BLaER1 (cell line): ENCODE measurements around the gene DENND6B.

Experiments
- H3K27ac ChIP-seq: shearing (Covaris generic); formaldehyde crosslinking; 2 replicates; pipeline ENCODE4 v1.8.1; 2022
- H3K27me3 ChIP-seq: shearing (Covaris generic); formaldehyde crosslinking; 2 replicates; pipeline ENCODE4 v1.8.1; 2022
- H3K36me3 ChIP-seq: shearing (Covaris generic); formaldehyde crosslinking; 2 replicates; pipeline ENCODE4 v1.8.1; 2022
- H3K4me1 ChIP-seq: shearing (Covaris generic); formaldehyde crosslinking; 2 replicates; pipeline ENCODE4 v1.8.1; 2022
- H3K4me2 ChIP-seq: shearing (Covaris generic); formaldehyde crosslinking; 2 replicates; pipeline ENCODE4 v1.8.1; 2022
- H3K4me3 ChIP-seq: shearing (Covaris generic); formaldehyde crosslinking; 2 replicates; pipeline ENCODE4 v1.8.1; 2022
- H3K9ac ChIP-seq: shearing (Covaris generic); formaldehyde crosslinking; 2 replicates; pipeline ENCODE4 v1.8.1; 2022
- H3K9me3 ChIP-seq: shearing (Covaris generic); formaldehyde crosslinking; 2 replicates; pipeline ENCODE4 v1.8.1; 2022
- H4K20me1 ChIP-seq: shearing (Covaris generic); formaldehyde crosslinking; 2 replicates; pipeline ENCODE4 v1.8.1; 2022
- Cebpa-rat ChIP-seq: shearing (Covaris generic); IDR thresholded peaks from 2 replicates; pipeline ENCODE4 v1.8.1; 2022

Gene DENND6B

DNA sequence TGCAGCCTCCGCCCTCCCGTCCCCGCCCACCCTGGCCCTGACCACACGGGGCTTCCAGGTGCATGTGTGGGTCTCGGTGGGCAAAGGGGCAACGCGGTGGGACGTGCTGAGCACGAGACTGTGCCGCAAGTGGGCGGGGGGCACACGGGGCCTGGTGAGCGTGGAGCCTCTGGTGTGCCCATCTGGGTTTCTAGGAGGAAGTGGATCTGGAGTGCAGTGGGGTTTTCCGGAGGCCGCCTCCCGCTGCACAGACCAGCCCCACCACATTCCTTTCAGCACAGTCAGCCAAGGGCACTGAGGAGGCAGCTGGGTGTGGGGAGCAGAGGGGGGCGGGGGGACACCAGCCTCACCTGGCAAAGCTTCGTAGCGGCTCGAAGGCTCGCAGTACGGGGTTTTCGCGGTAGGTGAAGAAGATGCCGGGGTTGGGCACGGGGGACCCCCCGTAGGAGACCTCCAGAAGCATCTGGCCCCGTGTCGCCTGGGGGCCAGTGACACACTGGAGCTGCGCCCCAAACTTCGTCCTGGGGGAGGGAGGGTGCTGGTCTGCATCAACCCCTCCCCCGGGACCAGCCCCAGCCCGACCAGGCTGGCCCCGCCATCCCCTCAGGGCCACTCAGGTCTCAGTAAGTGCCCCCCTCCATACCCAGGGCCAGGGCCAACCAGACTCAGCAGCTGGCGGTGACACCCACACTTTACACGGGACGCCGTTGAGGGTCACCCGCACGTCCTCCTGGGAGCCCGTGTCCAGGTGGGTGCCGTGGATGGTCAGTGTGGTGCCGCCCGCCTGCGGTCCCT lies 44.3 kb downstream of the DENND6B start:
- no peak overlapping the region for H3K4me2 ChIP-seq
- no peaks in the 10 kb centered on the region for H3K27me3 ChIP-seq
- H3K4me1 ChIP-seq: no peaks in the 10 kb centered on the region
- H4K20me1 ChIP-seq: peaks cover 90% of the 10 kb centered on the region
- H3K27ac ChIP-seq: no peak overlapping the region
- H3K9ac ChIP-seq: no peak overlapping the region
- TF ChIP-seq Cebpa-rat: no peak
- H3K4me3 ChIP-seq: no peak overlapping the region
- H3K9me3 ChIP-seq: no peaks in the 10 kb centered on the region
- peaks cover 94% of the 10 kb centered on the region for H3K36me3 ChIP-seq

- no peak overlapping the region for H3K9ac ChIP-seq
- H3K9me3 ChIP-seq: no peaks in the 10 kb centered on the region
- no peak overlapping the region for H3K4me3 ChIP-seq
- no peaks in the 10 kb centered on the region for H3K27me3 ChIP-seq
- TF ChIP-seq Cebpa-rat: no peak
- no peak overlapping the region for H3K4me2 ChIP-seq
- H3K27ac ChIP-seq: no peak overlapping the region
- peaks cover 90% of the 10 kb centered on the region for H4K20me1 ChIP-seq
- H3K4me1 ChIP-seq: peaks cover under 1% of the 10 kb centered on the region; the same call in 1 of the 2 replicates
- peaks cover 94% of the 10 kb centered on the region for H3K36me3 ChIP-seq
Measured at GRCh38 chr22:50281957-50282356, 44.9 kb downstream of the DENND6B start.

DNA sequence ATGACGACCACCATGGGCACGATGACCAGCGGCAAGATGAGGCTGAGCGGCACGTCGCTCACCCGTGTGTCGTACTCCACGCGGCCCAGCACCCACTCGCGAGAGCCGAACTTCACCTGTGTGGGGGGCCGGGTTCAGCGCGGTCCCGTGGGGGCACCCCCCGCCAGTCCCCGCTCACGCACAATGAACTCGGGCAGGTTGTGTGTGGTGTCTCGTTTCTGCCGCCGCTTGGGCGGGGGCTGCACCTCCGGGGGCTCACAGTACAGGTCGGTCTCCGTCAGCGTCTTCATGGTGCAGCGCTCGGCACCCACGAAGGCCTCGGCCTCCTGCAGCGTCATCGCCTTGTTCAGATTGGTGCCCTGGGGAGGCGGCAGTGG lies 45.4 kb downstream of the DENND6B start:
- H4K20me1 ChIP-seq: peaks cover 90% of the 10 kb centered on the region
- TF ChIP-seq Cebpa-rat: no peak

DNA sequence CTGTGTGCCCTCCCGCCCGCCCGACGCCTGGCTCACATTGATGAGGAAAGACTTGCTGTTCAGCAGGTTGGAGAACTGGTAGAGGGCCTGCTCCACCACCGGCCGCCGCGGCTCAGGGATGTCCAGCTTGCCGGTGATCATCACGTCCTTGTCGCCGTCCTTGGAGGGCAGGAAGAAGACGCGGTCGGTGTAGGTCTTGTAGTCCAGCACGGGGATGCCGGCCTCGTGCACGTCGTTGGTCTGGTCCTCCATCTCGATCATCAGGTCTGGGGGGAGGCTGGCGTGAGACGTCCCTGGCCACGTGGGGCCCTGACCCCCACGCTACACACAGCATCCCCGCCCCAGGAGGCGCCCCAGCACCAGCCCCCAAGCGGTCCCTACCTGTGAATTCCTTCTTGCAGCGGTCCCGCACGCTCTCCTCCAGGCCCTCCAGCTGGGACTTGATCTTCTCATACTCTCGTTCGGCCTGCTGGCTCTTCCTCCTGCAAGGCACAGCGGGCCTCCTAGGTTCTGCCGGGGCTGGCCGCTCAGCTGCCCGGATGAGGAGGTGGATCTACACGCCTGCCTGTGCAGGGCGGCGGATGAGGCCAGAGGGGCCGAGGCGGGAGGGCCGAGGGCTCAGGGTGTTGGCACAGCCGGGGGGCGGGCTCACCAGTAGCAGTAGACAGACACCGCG lies 46.0 kb downstream of the DENND6B start:
- Histone ChIP-seq H4K20me1 (peaks cover 90% of the 10 kb centered on the region), H3K9me3 (no peaks in the 10 kb centered on the region), H3K4me3 (no peak overlapping the region), H3K4me1 (peaks cover 10% of the 10 kb centered on the region), H3K27ac (no peak overlapping the region), H3K9ac (no peak overlapping the region), H3K36me3 (peaks cover 94% of the 10 kb centered on the region), H3K27me3 (no peaks in the 10 kb centered on the region), H3K4me2 (no peak overlapping the region)
- TF ChIP-seq Cebpa-rat: no peak

More for the DNA sequence above, 45.4 kb downstream of the DENND6B start:
- H3K36me3 ChIP-seq: peaks cover 94% of the 10 kb centered on the region
- no peak overlapping the region for H3K4me3 ChIP-seq
- no peak overlapping the region for H3K27ac ChIP-seq
- H3K9me3 ChIP-seq: no peaks in the 10 kb centered on the region
- H3K27me3 ChIP-seq: no peaks in the 10 kb centered on the region
- H3K9ac ChIP-seq: no peak overlapping the region
- peaks cover 6% of the 10 kb centered on the region; the same call in 1 of the 2 replicates for H3K4me1 ChIP-seq
- H3K4me2 ChIP-seq: no peak overlapping the region

DNA sequence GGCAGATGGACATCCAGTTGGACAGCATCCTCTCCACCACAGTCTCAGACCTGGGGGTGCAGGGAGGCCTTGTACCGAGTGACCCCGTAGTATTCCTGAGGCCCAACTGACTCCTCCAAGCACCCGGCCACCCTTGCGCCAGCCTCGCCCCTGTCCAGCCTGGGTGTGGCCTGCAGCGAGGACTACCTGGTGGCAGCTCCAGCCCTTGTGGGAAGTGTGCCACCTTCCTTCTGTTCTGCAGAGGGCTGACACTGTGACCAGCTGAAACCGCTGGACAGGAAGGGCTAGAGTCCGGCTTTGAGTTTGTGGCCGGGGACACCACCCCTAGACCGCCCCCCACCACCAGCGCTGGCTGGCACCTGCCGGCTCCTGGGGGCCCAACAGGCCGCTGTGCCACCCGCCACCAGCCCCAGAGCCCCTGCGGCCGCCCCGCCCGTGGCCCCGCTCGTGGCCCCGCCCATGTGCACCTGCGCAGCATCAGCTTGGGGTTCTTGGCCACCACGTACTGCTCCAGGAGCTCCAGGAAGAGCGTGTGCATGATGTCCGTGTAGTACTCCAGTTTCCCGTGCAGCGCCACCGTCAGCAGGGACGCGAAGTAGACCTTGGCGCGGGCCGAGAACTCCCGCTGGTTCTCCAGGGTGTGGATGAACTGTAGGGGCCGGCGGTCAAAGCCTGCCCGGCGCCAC lies 46.6 kb downstream of the DENND6B start:
- H3K27ac ChIP-seq: no peak overlapping the region
- peaks cover 90% of the 10 kb centered on the region for H4K20me1 ChIP-seq
- TF ChIP-seq Cebpa-rat: no peak
- no peaks in the 10 kb centered on the region for H3K27me3 ChIP-seq
- H3K4me2 ChIP-seq: no peak overlapping the region
- no peak overlapping the region for H3K9ac ChIP-seq
- peaks cover 97% of the 10 kb centered on the region for H3K36me3 ChIP-seq
- no peak overlapping the region for H3K4me3 ChIP-seq
- peaks cover 17% of the 10 kb centered on the region for H3K4me1 ChIP-seq
- no peaks in the 10 kb centered on the region for H3K9me3 ChIP-seq

DNA sequence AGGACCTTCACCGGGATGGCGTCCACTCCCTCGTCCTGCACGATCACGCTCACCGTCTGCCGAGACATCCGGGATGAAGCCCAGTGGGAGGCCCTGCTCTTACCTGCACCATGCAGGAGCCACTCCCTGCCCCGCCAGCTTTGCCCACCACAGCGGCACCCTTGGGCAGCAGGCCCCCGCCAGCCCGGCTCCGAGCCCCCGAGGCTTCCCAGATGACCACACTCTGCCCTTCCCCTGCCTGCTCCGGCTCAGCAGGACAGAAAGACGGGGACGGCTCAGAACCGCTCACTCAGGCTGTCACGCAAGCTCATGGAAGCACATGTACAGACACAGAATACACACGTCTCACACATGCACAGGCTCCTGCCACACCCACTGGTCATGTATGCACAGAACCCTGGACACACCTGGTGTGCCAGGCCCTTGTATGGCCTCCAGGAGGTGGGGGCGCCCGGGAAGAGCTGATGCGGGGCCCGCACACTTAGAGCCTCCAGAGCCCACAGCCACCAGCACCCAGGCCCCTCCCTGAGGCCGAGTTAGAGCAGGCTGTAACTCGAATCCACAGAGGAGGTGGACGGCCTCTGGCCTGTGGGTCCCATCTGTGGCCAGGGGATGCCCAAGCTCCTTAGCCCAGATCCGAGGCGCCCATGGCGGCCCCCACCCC lies 47.7 kb downstream of the DENND6B start:
- Histone ChIP-seq H3K36me3 (peaks cover 93% of the 10 kb centered on the region), H4K20me1 (peaks cover 86% of the 10 kb centered on the region), H3K4me1 (peaks cover 23% of the 10 kb centered on the region), H3K4me3 (no peak overlapping the region), H3K9me3 (no peaks in the 10 kb centered on the region), H3K27ac (no peak overlapping the region), H3K27me3 (no peaks in the 10 kb centered on the region), H3K4me2 (no peak overlapping the region), H3K9ac (no peak overlapping the region)
- no peak for TF ChIP-seq Cebpa-rat

GRCh38 chr22:50278461-50278860 lies 48.4 kb downstream of the DENND6B start:
- Histone ChIP-seq H3K9me3 (no peaks in the 10 kb centered on the region), H3K4me1 (peaks cover 29% of the 10 kb centered on the region), H3K27ac (no peak overlapping the region), H3K9ac (no peak overlapping the region), H3K4me2 (no peak overlapping the region), H3K27me3 (no peaks in the 10 kb centered on the region), H4K20me1 (peaks cover 88% of the 10 kb centered on the region), H3K4me3 (no peak overlapping the region), H3K36me3 (peaks cover 92% of the 10 kb centered on the region)
- TF ChIP-seq Cebpa-rat: no peak

DNA sequence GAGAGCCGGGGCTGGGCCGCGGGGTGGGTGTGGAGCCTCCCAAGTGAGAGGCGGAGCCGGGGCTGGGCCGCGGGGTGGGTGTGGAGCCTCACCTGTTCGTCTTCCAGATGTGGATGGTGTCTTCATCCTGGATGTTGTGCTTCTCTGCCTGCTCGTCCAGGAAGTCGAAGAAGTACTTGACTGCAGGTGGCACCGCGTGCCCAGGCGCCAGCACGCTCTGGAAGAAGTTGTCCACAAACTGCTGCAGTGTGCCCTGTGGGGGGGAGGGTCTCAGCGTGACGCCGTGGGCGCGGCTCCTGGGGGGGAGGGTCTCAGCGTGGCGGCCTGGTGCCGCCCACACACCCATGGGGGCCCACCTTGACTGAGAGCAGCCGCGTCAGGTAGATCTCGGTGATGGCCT lies 49.1 kb downstream of the DENND6B start:
- no peak overlapping the region for H3K9ac ChIP-seq
- no peak overlapping the region for H3K4me3 ChIP-seq
- no peaks in the 10 kb centered on the region for H3K27me3 ChIP-seq
- H3K4me1 ChIP-seq: peaks cover 33% of the 10 kb centered on the region
- H3K36me3 ChIP-seq: peaks cover 85% of the 10 kb centered on the region
- no peaks in the 10 kb centered on the region for H3K9me3 ChIP-seq
- peaks cover 87% of the 10 kb centered on the region for H4K20me1 ChIP-seq
- no peak overlapping the region for H3K27ac ChIP-seq
- no peak overlapping the region for H3K4me2 ChIP-seq
- TF ChIP-seq Cebpa-rat: no peak

GRCh38 chr22:50276143-50276542 lies 50.7 kb downstream of the DENND6B start:
- peaks cover 69% of the 10 kb centered on the region for H3K36me3 ChIP-seq
- H3K4me2 ChIP-seq: peak overlapping the region; percentile 8; the same call in 1 of the 2 replicates

More at GRCh38 chr22:50276143-50276542, 50.7 kb downstream of the DENND6B start:
- Histone ChIP-seq H3K9ac (no peak overlapping the region), H3K27me3 (no peaks in the 10 kb centered on the region), H3K4me3 (no peak overlapping the region), H3K9me3 (no peaks in the 10 kb centered on the region), H4K20me1 (peaks cover 78% of the 10 kb centered on the region), H3K4me1 (peaks cover 49% of the 10 kb centered on the region), H3K27ac (no peak overlapping the region)
- no peak for TF ChIP-seq Cebpa-rat
